K562 (cell line): ENCODE measurements around the gene KPNA3. TPM values are rescaled to one million over a fixed set of nuclear protein-coding genes. Genes with fewer than 3 reads are reported as not detected.

Experiments
- ATAC-seq: fragments of 200-7000 bp; cut with Tn5 transposase; 3 replicates; pipeline ENCODE4 v1.9.1; 2020; ENCODE audit warnings: moderate library complexity
- BruUV-seq: library from RNA; stranded (reverse); fragments of 400-500 nt; replicated peaks from 2 replicates; lab custom pipeline; 2021; lab: Mats Ljungman, UMichigan
- CTCF ChIA-PET: fragments of 300-600 bp; formaldehyde crosslinking; extraction: SDS; loops from one replicate; lab custom pipeline; 2021; ENCODE audit warnings: low intra/inter-chr PET ratio; lab: Yijun Ruan, JAX
- POLR2A ChIA-PET: fragments of 300-600, 350-650 bp; sonication (Branson Sonifier 250); formaldehyde crosslinking; extraction: SDS; loops from one replicate; lab custom pipeline; 2021; ENCODE audit warnings: antibody characterized with exemption, inconsistent platforms; lab: Yijun Ruan, JAX
- DNase-seq, 4 experiments: peaks; one replicate each; pipeline versions ENCODE4 v3.0.0 to v3.0.0-alpha.2; 2011 to 2018; ENCODE audit warnings: low spot score in 3 of 4, mixed read lengths in 3 of 4; ENCODE audit errors: extremely low read depth in 1 of 4
- FAIRE-seq: peaks from 2 replicates; lab custom pipeline; 2011; peaks lifted over from hg19 to GRCh38; lab: Jason Lieb, UNC
- H2AFZ ChIP-seq: 2 replicates; pipeline ENCODE4 v1.6.0; 2011; ENCODE audit warnings: low read depth, low read length, control low read depth, inconsistent platforms
- H3K27ac ChIP-seq: fragments of 200-600 bp; 3 replicates; pipeline ENCODE4 v1.8.0; 2011; ENCODE audit warnings: low read depth, mild to moderate bottlenecking, control low read depth, inconsistent platforms, low read length, moderate library complexity, mixed read lengths; ENCODE audit errors: extremely low read depth
- H3K27me3 ChIP-seq, 2 experiments: fragments of 300-600 bp in 1 of 2; 2 replicates in 1 of 2; 3 replicates in 1 of 2; pipeline versions ENCODE4 v1.6.0 to v1.8.0; 2011; ENCODE audit warnings: inconsistent platforms in 2 of 2, low read length in 2 of 2, mild to moderate bottlenecking in 1 of 2, mixed read lengths in 1 of 2, moderate library complexity in 1 of 2; ENCODE audit not compliant: control insufficient read depth in 2 of 2, insufficient read depth in 2 of 2
- H3K36me3 ChIP-seq: fragments of 300-600 bp; 3 replicates; pipeline ENCODE4 v1.8.0; 2011; ENCODE audit warnings: mild to moderate bottlenecking, low read length, inconsistent platforms; ENCODE audit not compliant: control insufficient read depth, insufficient read depth
- H3K4me1 ChIP-seq, 2 experiments: fragments of 200-600 bp in 1 of 2; replicated peaks in 1 of 2; 2 replicates in 1 of 2; 3 replicates in 1 of 2; pipeline versions ENCODE4 v1.5.1 to v1.8.0; 2011; ENCODE audit warnings: inconsistent platforms in 2 of 2, low read length in 2 of 2, mild to moderate bottlenecking in 1 of 2, mixed read lengths in 1 of 2, moderate library complexity in 1 of 2; ENCODE audit not compliant: control insufficient read depth in 2 of 2, insufficient read depth in 2 of 2
- H3K4me2 ChIP-seq: 2 replicates; pipeline ENCODE4 v1.6.1; 2011; ENCODE audit warnings: low read length, control low read depth, inconsistent platforms, mixed read lengths; ENCODE audit not compliant: insufficient read depth
- H3K4me3 ChIP-seq: fragments of 200-600 bp; sonication (generic), shearing (Covaris generic); 2 replicates; pipeline ENCODE4 v1.5.1; 2016; ENCODE audit warnings: control low read depth, inconsistent platforms
- H3K79me2 ChIP-seq: fragments of 200-600 bp; 3 replicates; pipeline ENCODE4 v1.8.0; 2011; ENCODE audit warnings: low read length, inconsistent platforms; ENCODE audit not compliant: control insufficient read depth, insufficient read depth
- H3K9ac ChIP-seq, 2 experiments: 2 replicates each; pipeline versions ENCODE4 v1.6.0 to v1.6.1; 2011; ENCODE audit warnings: low read depth in 2 of 2, low read length in 2 of 2, control low read depth in 1 of 2, inconsistent platforms in 1 of 2, mild to moderate bottlenecking in 1 of 2, mixed read lengths in 1 of 2; ENCODE audit not compliant: insufficient read depth in 1 of 2
- H3K9me1 ChIP-seq: one replicate; pipeline ENCODE4 v1.6.0; 2011; ENCODE audit warnings: inconsistent platforms, mild to moderate bottlenecking, low read length, moderate library complexity; ENCODE audit not compliant: control insufficient read depth, insufficient read depth
- H3K9me3 ChIP-seq: replicated peaks from 2 replicates; pipeline ENCODE4 v1.5.1; 2011; ENCODE audit warnings: low read depth, low read length, inconsistent platforms; ENCODE audit not compliant: control insufficient read depth, insufficient read depth
- H4K20me1 ChIP-seq: replicated peaks from 2 replicates; pipeline ENCODE4 v1.6.1; 2011; ENCODE audit warnings: low read length, inconsistent platforms, mixed read lengths; ENCODE audit not compliant: control insufficient read depth, insufficient read depth
- ARID2 ChIP-seq: fragments of 450-650 bp; IDR thresholded peaks from 2 replicates; pipeline ENCODE4 v1.6.1; 2017; ENCODE audit warnings: antibody characterized with exemption, mild to moderate bottlenecking
- E2F3 ChIP-seq: fragments of 250-450 bp; sonication (Bioruptor Pico); IDR thresholded peaks from 2 replicates; pipeline ENCODE4 v1.4.0; 2020; ENCODE audit warnings: mild to moderate bottlenecking
- ELF2 ChIP-seq: fragments of 250-450 bp; sonication (Bioruptor Pico); IDR thresholded peaks from 2 replicates; pipeline ENCODE4 v1.5.0; 2021; ENCODE audit warnings: mild to moderate bottlenecking
- NR4A1 ChIP-seq, 2 experiments: fragments of 250-450 bp in 1 of 2; fragments of 450-650 bp in 1 of 2; sonication (Bioruptor Pico) in 1 of 2; IDR thresholded peaks; 2 replicates each; pipeline versions ENCODE4 v1.4.0 to v1.6.1; 2016 to 2020; ENCODE audit warnings: mild to moderate bottlenecking in 2 of 2, missing compliant biosample characterization in 1 of 2, missing genetic modification characterization in 1 of 2, moderate library complexity in 1 of 2
- SMARCA5 ChIP-seq: fragments of 450-650 bp; IDR thresholded peaks from 2 replicates; pipeline ENCODE4 v1.6.1; 2016
- ZC3H11A ChIP-seq: IDR thresholded peaks from 2 replicates; pipeline ENCODE4 v1.6.1; 2012; ENCODE audit warnings: low read depth, low read length, improper control_type of control experiment
- ZNF197 ChIP-seq: fragments of 200-800 bp; sonication (Bioruptor generic); IDR thresholded peaks from 2 replicates; pipeline ENCODE4 v1.6.1; 2016; ENCODE audit warnings: low read depth, missing genetic modification characterization, missing compliant biosample characterization
- WGBS: fragments of 100-300 bp; shearing (Covaris generic); methylation state at CpG from one replicate; pipeline ENCODE4 v1.1.6; 2016; ENCODE audit warnings: low coverage, mixed read lengths; ENCODE audit not compliant: insufficient coverage; ENCODE audit errors: missing lambda C conversion rate; 5-methylcytosine and 5-hydroxymethylcytosine counted together
- in situ Hi-C: fragments of 300-500 bp; cut with MboI; formaldehyde crosslinking; loops from 4 replicates; pipeline ENCODE4 v1.15.0; 2018; ENCODE audit warnings: inconsistent platforms, mixed read lengths
- intact Hi-C: fragments of 100-400 bp; cut with micrococcal nuclease; formaldehyde crosslinking; loops from 2 replicates; pipeline ENCODE4 v1.14.2; 2022
- polyA plus RNA-seq, 8 experiments: library from polyadenylated mRNA; depleted of rRNA in 4 of 8; stranded (reverse) in 5 of 8; unstranded in 3 of 8; fragments of >200 nt; fragmentation: Nextera tagmentation in 2 of 8; fragmentation: Illumina TruSeq in 1 of 8; extraction: Ambion mirVana in 2 of 8; extraction: Trizol in 1 of 8; gene quantifications; 2 replicates each; pipeline versions ENCODE4 v1.2.1 to v1.2.3, GENCODE V29; 2011 to 2014; ENCODE audit warnings: inconsistent platforms in 1 of 8, missing spikeins in 1 of 8
- total RNA-seq, 7 experiments: library from RNA; depleted of rRNA in 6 of 7; stranded (reverse); fragments of >200 nt in 6 of 7; fragmentation: Illumina TruSeq in 2 of 7; extraction: Trizol in 2 of 7; gene quantifications; 2 replicates each; pipeline versions ENCODE4 v1.2.1 to v1.2.3, GENCODE V29; 2011 to 2021; ENCODE audit warnings: low replicate concordance in 1 of 7
- TF ChIP-seq, protein P1 (sequence below): sonication (generic); formaldehyde crosslinking; IDR thresholded peaks from 2 replicates; pipeline ENCODE4 v1.8.0; 2022; ENCODE audit warnings: mild to moderate bottlenecking, missing genetic modification reagents
- TF ChIP-seq, protein P2 (sequence below): fragments of 450-650 bp; IDR thresholded peaks from 2 replicates; pipeline ENCODE4 v1.6.1; 2018; ENCODE audit not compliant: partially characterized antibody
- TF ChIP-seq, protein P3 (sequence below): sonication (generic); formaldehyde crosslinking; IDR thresholded peaks from 2 replicates; pipeline ENCODE4 v1.8.0; 2022; ENCODE audit warnings: missing genetic modification reagents, mild to moderate bottlenecking, borderline replicate concordance

The KPNA3 gene
- total and polyA plus RNA-seq, 9 of the 15 experiments (the other 6 are each of a cell fraction or from before 2014, with no cell fraction given) = 8.5 to 23.4 (median 15.7) TPM

DNA sequence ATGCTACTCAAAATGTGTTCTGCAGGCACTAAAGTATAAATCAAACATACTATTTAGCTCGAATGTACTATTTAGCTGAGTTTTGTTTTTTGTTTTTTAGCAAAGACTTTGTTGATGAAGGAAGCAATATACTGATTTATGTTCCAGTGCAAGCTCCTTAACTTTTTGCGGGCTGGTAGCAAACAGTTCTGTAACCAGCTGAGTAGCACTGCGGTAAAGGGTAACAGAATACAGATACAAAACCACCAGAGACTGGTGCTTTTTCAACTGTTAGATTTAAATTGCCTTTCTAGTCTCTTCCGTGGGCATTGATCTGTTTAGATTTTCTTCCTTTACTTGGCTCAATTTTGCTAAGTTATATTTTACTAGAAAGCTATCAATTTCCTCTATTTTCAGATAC is 39.0 kb upstream of the KPNA3 start (continued):
- no peak for TF ChIP-seq NR4A1 (CRISPR knock-in tag; IDR thresholded peaks at IDR 0.05)
- no peak for TF ChIP-seq NR4A1 (tag; IDR thresholded peaks at IDR 0.05)

DNA sequence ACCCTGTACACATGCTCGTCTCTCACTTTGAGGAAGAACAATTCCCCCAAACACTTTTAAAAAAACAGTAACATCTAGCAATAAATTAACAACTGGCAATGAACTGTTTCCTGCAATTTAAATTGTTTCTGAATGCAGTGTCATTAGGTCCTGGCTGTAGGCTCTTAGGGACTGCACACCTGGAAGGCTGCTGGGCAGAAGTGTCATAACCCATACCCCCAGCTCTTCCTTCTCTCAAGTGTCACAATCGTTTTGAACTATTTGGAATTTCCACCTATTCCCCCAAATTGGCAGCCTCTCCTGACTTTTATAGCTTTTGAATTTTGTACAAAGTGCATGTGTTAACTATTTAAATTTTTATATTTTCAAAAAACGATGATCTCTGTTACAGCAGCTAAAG is 38.2 kb upstream of the KPNA3 start:
- DNase-seq (no peak), FAIRE-seq (no peak), ATAC-seq (no peak)
- Histone ChIP-seq H3K9ac (no peak overlapping the region), H2AFZ (no peak overlapping the region), H3K4me1 (no peaks in the 10 kb centered on the region; a peak in 1 of 5 replicates), H4K20me1 (no peaks in the 10 kb centered on the region), H3K27ac (no peak overlapping the region), H3K4me2 (no peak overlapping the region), H3K36me3 (no peaks in the 10 kb centered on the region), H3K4me3 (no peak overlapping the region), H3K27me3 (no peaks in the 10 kb centered on the region), H3K79me2 (no peaks in the 10 kb centered on the region), H3K9me3 (no peaks in the 10 kb centered on the region; the same call in 1 of the 2 replicates), H3K9me1 (no peaks in the 10 kb centered on the region)
- ChIA-PET POLR2A (no interaction called here), CTCF (no interaction called here)
- 0% methylated on average over 3 of the region's 3 CpGs for WGBS
- in situ Hi-C loops = no loop called here
- intact Hi-C loops = no loop called here
- no TSS peak for BruUV-seq
- TF ChIP-seq ARID2 (no peak), ZNF197 (CRISPR knock-in tag) (no peak), SMARCA5 (no peak), E2F3 (CRISPR knock-in tag) (no peak), ELF2 (no peak), ZC3H11A (no peak)
- TF ChIP-seq, protein P1, sequence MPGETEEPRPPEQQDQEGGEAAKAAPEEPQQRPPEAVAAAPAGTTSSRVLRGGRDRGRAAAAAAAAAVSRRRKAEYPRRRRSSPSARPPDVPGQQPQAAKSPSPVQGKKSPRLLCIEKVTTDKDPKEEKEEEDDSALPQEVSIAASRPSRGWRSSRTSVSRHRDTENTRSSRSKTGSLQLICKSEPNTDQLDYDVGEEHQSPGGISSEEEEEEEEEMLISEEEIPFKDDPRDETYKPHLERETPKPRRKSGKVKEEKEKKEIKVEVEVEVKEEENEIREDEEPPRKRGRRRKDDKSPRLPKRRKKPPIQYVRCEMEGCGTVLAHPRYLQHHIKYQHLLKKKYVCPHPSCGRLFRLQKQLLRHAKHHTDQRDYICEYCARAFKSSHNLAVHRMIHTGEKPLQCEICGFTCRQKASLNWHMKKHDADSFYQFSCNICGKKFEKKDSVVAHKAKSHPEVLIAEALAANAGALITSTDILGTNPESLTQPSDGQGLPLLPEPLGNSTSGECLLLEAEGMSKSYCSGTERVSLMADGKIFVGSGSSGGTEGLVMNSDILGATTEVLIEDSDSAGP (CRISPR knock-in tag) = no peak
- TF ChIP-seq, protein P2, sequence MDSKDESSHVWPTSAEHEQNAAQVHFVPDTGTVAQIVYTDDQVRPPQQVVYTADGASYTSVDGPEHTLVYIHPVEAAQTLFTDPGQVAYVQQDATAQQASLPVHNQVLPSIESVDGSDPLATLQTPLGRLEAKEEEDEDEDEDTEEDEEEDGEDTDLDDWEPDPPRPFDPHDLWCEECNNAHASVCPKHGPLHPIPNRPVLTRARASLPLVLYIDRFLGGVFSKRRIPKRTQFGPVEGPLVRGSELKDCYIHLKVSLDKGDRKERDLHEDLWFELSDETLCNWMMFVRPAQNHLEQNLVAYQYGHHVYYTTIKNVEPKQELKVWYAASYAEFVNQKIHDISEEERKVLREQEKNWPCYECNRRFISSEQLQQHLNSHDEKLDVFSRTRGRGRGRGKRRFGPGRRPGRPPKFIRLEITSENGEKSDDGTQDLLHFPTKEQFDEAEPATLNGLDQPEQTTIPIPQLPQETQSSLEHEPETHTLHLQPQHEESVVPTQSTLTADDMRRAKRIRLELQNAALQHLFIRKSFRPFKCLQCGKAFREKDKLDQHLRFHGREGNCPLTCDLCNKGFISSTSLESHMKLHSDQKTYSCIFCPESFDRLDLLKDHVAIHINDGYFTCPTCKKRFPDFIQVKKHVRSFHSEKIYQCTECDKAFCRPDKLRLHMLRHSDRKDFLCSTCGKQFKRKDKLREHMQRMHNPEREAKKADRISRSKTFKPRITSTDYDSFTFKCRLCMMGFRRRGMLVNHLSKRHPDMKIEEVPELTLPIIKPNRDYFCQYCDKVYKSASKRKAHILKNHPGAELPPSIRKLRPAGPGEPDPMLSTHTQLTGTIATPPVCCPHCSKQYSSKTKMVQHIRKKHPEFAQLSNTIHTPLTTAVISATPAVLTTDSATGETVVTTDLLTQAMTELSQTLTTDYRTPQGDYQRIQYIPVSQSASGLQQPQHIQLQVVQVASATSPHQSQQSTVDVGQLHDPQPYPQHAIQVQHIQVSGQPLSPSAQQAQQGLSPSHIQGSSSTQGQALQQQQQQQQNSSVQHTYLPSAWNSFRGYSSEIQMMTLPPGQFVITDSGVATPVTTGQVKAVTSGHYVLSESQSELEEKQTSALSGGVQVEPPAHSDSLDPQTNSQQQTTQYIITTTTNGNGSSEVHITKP = no peak
- TF ChIP-seq, protein P3, sequence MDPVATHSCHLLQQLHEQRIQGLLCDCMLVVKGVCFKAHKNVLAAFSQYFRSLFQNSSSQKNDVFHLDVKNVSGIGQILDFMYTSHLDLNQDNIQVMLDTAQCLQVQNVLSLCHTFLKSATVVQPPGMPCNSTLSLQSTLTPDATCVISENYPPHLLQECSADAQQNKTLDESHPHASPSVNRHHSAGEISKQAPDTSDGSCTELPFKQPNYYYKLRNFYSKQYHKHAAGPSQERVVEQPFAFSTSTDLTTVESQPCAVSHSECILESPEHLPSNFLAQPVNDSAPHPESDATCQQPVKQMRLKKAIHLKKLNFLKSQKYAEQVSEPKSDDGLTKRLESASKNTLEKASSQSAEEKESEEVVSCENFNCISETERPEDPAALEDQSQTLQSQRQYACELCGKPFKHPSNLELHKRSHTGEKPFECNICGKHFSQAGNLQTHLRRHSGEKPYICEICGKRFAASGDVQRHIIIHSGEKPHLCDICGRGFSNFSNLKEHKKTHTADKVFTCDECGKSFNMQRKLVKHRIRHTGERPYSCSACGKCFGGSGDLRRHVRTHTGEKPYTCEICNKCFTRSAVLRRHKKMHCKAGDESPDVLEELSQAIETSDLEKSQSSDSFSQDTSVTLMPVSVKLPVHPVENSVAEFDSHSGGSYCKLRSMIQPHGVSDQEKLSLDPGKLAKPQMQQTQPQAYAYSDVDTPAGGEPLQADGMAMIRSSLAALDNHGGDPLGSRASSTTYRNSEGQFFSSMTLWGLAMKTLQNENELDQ = no peak
